ENCODE results near the gene EML2. TPM values are rescaled to one million over a fixed set of nuclear protein-coding genes. Genes with fewer than 3 reads are reported as not detected.

EML2 gene
- total RNA-seq, 1 donor from 2014 or later, result 15.0 TPM

DNA sequence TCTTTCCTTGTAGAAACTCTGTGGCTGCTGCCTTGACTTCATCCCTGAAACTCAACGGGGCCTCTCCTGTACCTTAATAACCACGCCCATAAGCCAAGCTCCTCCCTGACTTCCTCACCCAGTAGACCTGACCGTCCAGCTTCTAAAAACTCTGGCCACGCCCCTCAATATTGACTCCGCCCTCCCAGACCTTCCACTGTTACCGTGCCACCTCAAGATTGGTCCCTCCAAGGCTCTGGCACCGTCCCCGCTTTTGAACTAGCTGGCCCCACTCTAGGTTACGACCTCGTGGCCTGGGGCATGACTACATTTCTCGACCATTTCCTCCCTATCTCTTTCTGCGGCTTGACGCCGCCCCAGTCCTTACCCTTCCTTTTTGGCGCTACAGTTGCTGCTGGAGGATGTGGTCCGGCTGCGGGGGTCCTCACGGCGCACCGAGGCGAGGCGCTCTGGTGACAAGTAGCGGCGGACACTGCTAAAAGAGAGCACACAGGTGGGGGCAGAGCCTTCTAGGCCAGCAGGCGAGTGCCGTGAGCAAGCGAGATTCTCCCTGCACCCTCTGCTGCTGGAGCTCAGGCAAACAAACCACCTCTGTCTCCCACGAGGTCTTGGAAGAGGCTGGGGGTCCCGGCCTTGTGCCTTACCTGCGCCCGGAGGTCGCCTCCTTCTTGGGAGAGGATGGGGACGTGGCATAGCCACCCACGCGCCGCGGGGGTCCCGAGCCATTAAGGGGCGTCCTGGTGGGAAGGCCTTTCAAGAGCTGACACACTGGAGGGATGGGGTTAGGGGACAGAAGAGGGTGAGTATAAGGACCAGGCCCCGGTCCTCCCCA is 2.3 kb upstream of the EML2 start:
- no peaks in the 10 kb centered on the region for H3K36me3 Mint-ChIP-seq (ENCODE audit: low read depth)
- DNase-seq (ENCODE audit: low read depth, low spot score), result peak; percentile 70
- TF ChIP-seq, protein P1, sequence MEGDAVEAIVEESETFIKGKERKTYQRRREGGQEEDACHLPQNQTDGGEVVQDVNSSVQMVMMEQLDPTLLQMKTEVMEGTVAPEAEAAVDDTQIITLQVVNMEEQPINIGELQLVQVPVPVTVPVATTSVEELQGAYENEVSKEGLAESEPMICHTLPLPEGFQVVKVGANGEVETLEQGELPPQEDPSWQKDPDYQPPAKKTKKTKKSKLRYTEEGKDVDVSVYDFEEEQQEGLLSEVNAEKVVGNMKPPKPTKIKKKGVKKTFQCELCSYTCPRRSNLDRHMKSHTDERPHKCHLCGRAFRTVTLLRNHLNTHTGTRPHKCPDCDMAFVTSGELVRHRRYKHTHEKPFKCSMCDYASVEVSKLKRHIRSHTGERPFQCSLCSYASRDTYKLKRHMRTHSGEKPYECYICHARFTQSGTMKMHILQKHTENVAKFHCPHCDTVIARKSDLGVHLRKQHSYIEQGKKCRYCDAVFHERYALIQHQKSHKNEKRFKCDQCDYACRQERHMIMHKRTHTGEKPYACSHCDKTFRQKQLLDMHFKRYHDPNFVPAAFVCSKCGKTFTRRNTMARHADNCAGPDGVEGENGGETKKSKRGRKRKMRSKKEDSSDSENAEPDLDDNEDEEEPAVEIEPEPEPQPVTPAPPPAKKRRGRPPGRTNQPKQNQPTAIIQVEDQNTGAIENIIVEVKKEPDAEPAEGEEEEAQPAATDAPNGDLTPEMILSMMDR (conservative IDR thresholded peaks at IDR 0.05), result no peak
- H3K9me3 Mint-ChIP-seq, result no peaks in the 10 kb centered on the region
- peaks cover 21% of the 10 kb centered on the region for H3K27me3 Mint-ChIP-seq (ENCODE audit: low read depth)
- peaks cover 51% of the 10 kb centered on the region for H3K4me1 Mint-ChIP-seq
- H3K27ac Mint-ChIP-seq (ENCODE audit: unreplicated experiment), result no peak overlapping the region
- peak overlapping the region; percentile 72 for H3K4me3 Mint-ChIP-seq

DNA sequence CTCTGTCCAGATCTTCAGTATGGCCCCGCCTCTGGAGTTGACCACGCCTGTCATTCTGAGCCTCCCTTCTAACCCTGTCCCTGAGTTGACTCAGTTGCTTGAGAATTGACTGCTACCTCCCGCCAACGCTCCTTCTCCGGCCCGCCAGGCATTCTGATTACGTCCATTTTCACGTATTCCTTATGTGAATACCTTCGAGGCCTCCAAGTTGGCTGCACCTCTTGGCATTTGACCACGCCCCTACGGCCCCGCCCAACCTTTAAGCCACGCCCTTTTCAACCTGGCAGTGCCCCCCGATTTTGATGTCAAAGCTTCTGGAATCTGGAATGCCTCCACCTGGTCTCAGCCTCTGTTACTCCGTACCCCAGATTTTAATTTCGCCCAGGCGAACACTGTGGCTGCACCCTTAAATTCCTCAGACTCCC is 1.7 kb upstream of the EML2 start:
- no peak overlapping the region for H3K27ac Mint-ChIP-seq (ENCODE audit: unreplicated experiment)
- DNase-seq (ENCODE audit: low read depth, low spot score), result no peak
- no peaks in the 10 kb centered on the region for H3K9me3 Mint-ChIP-seq
- H3K4me1 Mint-ChIP-seq, result peaks cover 45% of the 10 kb centered on the region
- H3K36me3 Mint-ChIP-seq (ENCODE audit: low read depth), result no peaks in the 10 kb centered on the region
- H3K27me3 Mint-ChIP-seq (ENCODE audit: low read depth), result peaks cover 21% of the 10 kb centered on the region
- peak overlapping the region; percentile 72 for H3K4me3 Mint-ChIP-seq
- TF ChIP-seq, protein P1 (conservative IDR thresholded peaks at IDR 0.05), result no peak

DNA sequence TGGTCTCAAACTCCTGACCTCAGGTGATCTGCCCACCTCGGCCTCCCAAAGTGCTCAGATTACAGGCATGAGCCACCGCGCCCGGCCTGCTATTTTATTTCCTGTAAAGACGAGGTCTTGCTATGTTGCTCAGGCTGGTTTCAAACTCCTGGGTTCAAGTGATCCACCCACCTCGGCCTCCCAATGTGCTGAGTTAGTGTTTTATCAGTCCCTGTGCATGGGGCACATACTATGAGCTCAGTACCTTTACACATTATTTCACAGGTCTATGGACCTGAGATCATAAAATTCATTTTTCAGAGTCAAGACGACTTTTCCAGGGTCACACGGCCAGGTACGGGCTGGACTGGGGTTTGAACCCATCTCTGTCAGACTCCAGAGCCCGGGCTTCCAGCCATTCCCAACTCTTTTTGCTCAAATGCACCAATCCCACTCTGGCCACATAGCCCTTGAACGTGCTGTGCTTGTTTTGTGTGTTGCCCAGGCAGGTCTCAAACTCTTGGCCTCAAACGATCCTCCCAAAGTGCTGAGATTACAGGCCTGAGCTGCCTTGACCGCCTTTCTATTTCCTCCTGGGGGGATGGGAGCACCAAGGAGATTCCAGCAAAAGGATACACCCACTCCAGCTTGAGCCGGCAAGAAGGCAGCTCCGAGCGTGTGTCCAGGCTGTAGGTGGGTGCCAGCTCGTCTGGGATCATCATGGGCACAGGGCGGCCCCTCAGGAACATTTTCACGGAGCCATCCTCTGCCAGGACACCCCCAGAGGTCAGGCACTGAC is 1.1 kb downstream of the EML2 start:
- no peaks in the 10 kb centered on the region for H3K36me3 Mint-ChIP-seq (ENCODE audit: low read depth)

DNA sequence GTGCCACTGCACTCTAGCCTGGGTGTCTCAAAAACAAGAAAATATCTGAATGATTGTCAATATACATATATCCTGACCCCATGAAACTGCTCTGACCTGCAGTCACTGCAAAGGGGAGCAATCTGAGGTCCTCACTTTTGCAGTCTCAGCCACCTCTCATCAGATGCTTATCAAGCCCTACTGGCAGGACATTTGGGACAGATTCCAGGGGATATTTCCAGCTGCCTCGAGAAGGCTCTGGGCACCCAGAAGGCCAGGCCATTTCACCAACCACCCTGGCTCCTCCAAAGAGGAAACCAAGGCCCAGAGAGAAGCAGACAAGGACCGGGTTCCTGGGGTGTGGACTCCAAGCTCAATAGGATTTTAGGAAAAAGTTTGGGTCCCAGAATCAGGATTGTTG is 2.3 kb downstream of the EML2 start:
- H3K4me1 Mint-ChIP-seq, result peaks cover 30% of the 10 kb centered on the region
- no peak for DNase-seq (ENCODE audit: low read depth, low spot score)
- H3K27me3 Mint-ChIP-seq (ENCODE audit: low read depth), result no peaks in the 10 kb centered on the region
- H3K4me3 Mint-ChIP-seq, result no peak overlapping the region
- TF ChIP-seq, protein P1 (conservative IDR thresholded peaks at IDR 0.05), result no peak
- no peak overlapping the region for H3K27ac Mint-ChIP-seq (ENCODE audit: unreplicated experiment)
- H3K9me3 Mint-ChIP-seq, result no peaks in the 10 kb centered on the region
- no peaks in the 10 kb centered on the region for H3K36me3 Mint-ChIP-seq (ENCODE audit: low read depth)

More for the DNA sequence above, 1.1 kb downstream of the EML2 start:
- TF ChIP-seq, protein P1 (conservative IDR thresholded peaks at IDR 0.05), result no peak
- DNase-seq (ENCODE audit: low read depth, low spot score), result no peak
- no peak overlapping the region for H3K27ac Mint-ChIP-seq (ENCODE audit: unreplicated experiment)
- H3K27me3 Mint-ChIP-seq (ENCODE audit: low read depth), result peaks cover 3% of the 10 kb centered on the region
- peaks cover 33% of the 10 kb centered on the region for H3K4me1 Mint-ChIP-seq
- peak overlapping the region; percentile 92 for H3K4me3 Mint-ChIP-seq
- no peaks in the 10 kb centered on the region for H3K9me3 Mint-ChIP-seq

DNA sequence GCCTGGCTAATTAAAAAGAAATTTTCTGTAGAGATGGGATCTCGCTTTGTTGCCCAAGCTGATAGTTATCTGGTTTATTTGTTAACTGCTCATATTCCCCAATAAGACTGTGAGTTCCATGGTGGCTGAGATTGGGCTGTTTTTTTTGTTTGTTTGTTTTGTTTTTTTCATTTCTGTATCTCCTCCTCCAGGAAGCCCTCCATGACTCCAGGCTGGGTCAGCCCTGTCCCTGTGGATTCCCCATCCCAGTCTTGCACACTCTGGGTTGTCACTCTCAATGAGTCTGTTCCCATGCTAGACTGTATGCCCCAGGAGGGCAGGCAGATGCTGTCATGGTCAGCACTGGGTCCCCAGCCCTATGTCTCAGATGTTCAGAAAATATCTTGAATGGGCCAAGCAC is 2.9 kb downstream of the EML2 start:
- peaks cover 26% of the 10 kb centered on the region for H3K4me1 Mint-ChIP-seq
- no peaks in the 10 kb centered on the region for H3K9me3 Mint-ChIP-seq
- H3K27ac Mint-ChIP-seq (ENCODE audit: unreplicated experiment), result no peak overlapping the region

More for the DNA sequence above, 2.9 kb downstream of the EML2 start:
- TF ChIP-seq, protein P1 (conservative IDR thresholded peaks at IDR 0.05), result no peak
- Mint-ChIP-seq H3K4me3 (no peak overlapping the region), H3K27me3 (ENCODE audit: low read depth) (no peaks in the 10 kb centered on the region), H3K36me3 (ENCODE audit: low read depth) (no peaks in the 10 kb centered on the region)
- no peak for DNase-seq (ENCODE audit: low read depth, low spot score)
